Measurements from ENCODE around the gene CRB3.

DNA sequence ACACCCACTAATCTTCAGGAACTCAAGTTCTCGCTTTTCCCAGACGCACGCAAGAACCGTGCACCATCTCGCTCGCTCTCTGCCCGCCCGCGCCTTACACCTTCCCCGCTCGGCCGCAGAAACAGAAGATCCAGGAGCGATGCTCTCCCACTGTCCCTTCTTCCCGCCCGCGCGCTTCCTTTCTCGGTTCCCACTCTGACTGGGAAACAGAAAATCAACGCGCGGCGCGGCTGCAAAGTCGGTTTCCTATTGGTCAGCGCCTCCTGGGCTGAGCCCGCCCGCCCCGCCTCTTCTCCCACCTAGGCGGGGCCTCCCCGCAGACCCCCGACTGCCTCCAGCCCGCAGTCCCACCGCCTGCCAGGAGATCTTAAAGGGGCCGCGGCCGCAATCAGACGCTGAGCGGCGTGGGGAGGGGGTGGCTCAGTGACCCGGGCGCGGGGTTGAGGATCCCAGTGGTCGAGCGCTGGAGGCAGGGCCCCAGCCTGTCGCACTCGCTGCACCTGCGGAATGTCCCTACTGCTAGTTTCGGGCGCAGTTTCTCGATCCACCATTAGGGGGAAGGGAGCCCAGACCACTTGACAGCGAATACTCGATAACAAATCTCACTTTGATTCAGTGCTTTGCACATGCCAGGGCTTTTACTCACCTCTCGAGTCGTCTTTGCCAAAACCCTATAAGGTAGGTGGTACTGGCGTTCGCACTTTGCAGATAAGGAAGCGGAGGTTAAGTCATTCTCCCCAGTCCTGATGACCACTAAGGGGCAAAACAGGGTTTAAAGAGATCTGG, 3.8 kb upstream of the CRB3 start:
- TF ChIP-seq, protein P1, sequence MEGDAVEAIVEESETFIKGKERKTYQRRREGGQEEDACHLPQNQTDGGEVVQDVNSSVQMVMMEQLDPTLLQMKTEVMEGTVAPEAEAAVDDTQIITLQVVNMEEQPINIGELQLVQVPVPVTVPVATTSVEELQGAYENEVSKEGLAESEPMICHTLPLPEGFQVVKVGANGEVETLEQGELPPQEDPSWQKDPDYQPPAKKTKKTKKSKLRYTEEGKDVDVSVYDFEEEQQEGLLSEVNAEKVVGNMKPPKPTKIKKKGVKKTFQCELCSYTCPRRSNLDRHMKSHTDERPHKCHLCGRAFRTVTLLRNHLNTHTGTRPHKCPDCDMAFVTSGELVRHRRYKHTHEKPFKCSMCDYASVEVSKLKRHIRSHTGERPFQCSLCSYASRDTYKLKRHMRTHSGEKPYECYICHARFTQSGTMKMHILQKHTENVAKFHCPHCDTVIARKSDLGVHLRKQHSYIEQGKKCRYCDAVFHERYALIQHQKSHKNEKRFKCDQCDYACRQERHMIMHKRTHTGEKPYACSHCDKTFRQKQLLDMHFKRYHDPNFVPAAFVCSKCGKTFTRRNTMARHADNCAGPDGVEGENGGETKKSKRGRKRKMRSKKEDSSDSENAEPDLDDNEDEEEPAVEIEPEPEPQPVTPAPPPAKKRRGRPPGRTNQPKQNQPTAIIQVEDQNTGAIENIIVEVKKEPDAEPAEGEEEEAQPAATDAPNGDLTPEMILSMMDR (IDR thresholded peaks at IDR 0.05), result peak; percentile 57 to 69 (median 65)
- TF ChIP-seq POLR2AphosphoS5 (IDR thresholded peaks at IDR 0.05) (peak; percentile 61 to 72), POLR2A (IDR thresholded peaks at IDR 0.05; ENCODE audit: low read depth) (no peak)

Measured in esophagus muscularis mucosa (tissue), 3 donors.